Gastroesophageal sphincter (tissue), 4 donors: ENCODE data around the gene DCC. TPM values are rescaled to one million over a fixed set of nuclear protein-coding genes. Genes with fewer than 3 reads are reported as not detected.

Experiments
- ATAC-seq: fragments of 150-250 bp; one replicate; pipeline ENCODE4 v1.9.1; 2016; ENCODE audit warnings: mild to moderate bottlenecking, moderate library complexity
- H3K27ac ChIP-seq, 4 donors: fragments of 200-600 bp; sonication (generic) in 3 of 4; 1 replicate in 3 of 4; 2 replicates in 1 of 4; pipeline ENCODE4 v1.5.1; 2016 to 2019
- H3K27me3 ChIP-seq: fragments of 200-600 bp; sonication (generic); one replicate; pipeline ENCODE4 v1.5.1; 2019
- H3K36me3 ChIP-seq, 2 donors: fragments of 200-600 bp; sonication (generic); one replicate each; pipeline ENCODE4 v1.5.1; 2019; ENCODE audit warnings: control low read depth in 1 of 2
- H3K4me1 ChIP-seq, 3 donors: fragments of 200-600 bp; sonication (generic); 1 replicate in 2 of 3; 2 replicates in 1 of 3; pipeline ENCODE4 v1.5.1; 2016 to 2019; ENCODE audit warnings: control low read depth in 2 of 3
- H3K4me3 ChIP-seq, 2 donors: fragments of 200-600 bp; sonication (generic); one replicate each; pipeline ENCODE4 v1.5.1; 2019; ENCODE audit warnings: mild to moderate bottlenecking in 1 of 2, moderate library complexity in 1 of 2
- H3K9me3 ChIP-seq, 3 donors: fragments of 200-600 bp; sonication (generic); one replicate each; pipeline ENCODE4 v1.5.1; 2017 to 2019; ENCODE audit warnings: control low read depth in 2 of 3
- CTCF ChIP-seq, 4 experiments: fragments of 200-600 bp in 2 of 4; fragments of 450-650 bp in 2 of 4; sonication (generic) in 1 of 4; IDR thresholded peaks; one replicate each; pipeline ENCODE4 v1.5.1; 2017 to 2019; ENCODE audit warnings: antibody characterized with exemption in 4 of 4, mild to moderate bottlenecking in 2 of 4, moderate library complexity in 2 of 4
- EP300 ChIP-seq: sonication (generic); formaldehyde crosslinking; IDR thresholded peaks from one replicate; pipeline ENCODE4 v1.6.1; 2017; ENCODE audit warnings: antibody characterized with exemption, mild to moderate bottlenecking
- POLR2A ChIP-seq, 2 donors: fragments of 450-650 bp; IDR thresholded peaks; one replicate each; pipeline ENCODE4 v1.6.1; 2017; ENCODE audit warnings: antibody characterized with exemption in 2 of 2, mild to moderate bottlenecking in 2 of 2, moderate library complexity in 1 of 2
- POLR2AphosphoS5 ChIP-seq: sonication (generic); formaldehyde crosslinking; IDR thresholded peaks from one replicate; pipeline ENCODE4 v1.6.1; 2017; ENCODE audit warnings: antibody characterized with exemption
- WGBS, 2 donors: methylation state at CpG; one replicate each; pipeline ENCODE4 v1.1.5; 2018; ENCODE audit warnings: low coverage in 1 of 2; 5-methylcytosine and 5-hydroxymethylcytosine counted together
- total RNA-seq, 4 donors: library from RNA; depleted of rRNA; stranded (reverse); fragments of >200 nt; gene quantifications; one replicate each; pipeline ENCODE4 v1.1.0, GENCODE V29; 2016

Gene DCC
- total RNA-seq, 4 donors from 2014 or later: 0.13 to 0.54 (median 0.47) TPM; not detected in 1

GRCh38 chr18:53360501-53361443, 1020.8 kb downstream of the DCC start:
- TF ChIP-seq POLR2A (IDR thresholded peaks at IDR 0.05) (no peak), POLR2AphosphoS5 (no peak), EP300 (no peak)
- no peak overlapping the region for H3K4me3 ChIP-seq
- no peaks in the 10 kb centered on the region for H3K4me1 ChIP-seq
- H3K36me3 ChIP-seq: no peaks in the 10 kb centered on the region
- H3K27me3 ChIP-seq: no peaks in the 10 kb centered on the region
- 74 to 76% methylated on average over 8 of the region's 8 CpGs for WGBS, 2 donors
- H3K27ac ChIP-seq: no peak overlapping the region
- no peaks in the 10 kb centered on the region for H3K9me3 ChIP-seq
- no peak for ATAC-seq

- Histone ChIP-seq H3K9me3 (no peaks in the 10 kb centered on the region), H3K27ac (no peak overlapping the region), H3K36me3 (no peaks in the 10 kb centered on the region), H3K27me3 (no peaks in the 10 kb centered on the region), H3K4me1 (no peaks in the 10 kb centered on the region), H3K4me3 (no peak overlapping the region)
- 60% methylated on average over 2 of the region's 2 CpGs; no CpG with 5 or more reads in 1 of the 2 donors for WGBS, 2 donors
- TF ChIP-seq EP300: no peak
- TF ChIP-seq POLR2AphosphoS5: no peak
- TF ChIP-seq CTCF (IDR thresholded peaks at IDR 0.05): no peak
- no peak for TF ChIP-seq POLR2A (IDR thresholded peaks at IDR 0.05)
- no peak for ATAC-seq
Observed at GRCh38 chr18:53375621-53376020, 1035.6 kb downstream of the DCC start.

- no peak overlapping the region for H3K27ac ChIP-seq
- H3K36me3 ChIP-seq: no peaks in the 10 kb centered on the region
- WGBS, 2 donors: 86% methylated on average over 1 of the region's 1 CpG; no CpG with 5 or more reads in 1 of the 2 donors
- no peaks in the 10 kb centered on the region for H3K27me3 ChIP-seq
- no peak for TF ChIP-seq POLR2AphosphoS5
- peak in 1 of 4 experiments; percentile 35 for TF ChIP-seq CTCF (IDR thresholded peaks at IDR 0.05)
- no peaks in the 10 kb centered on the region for H3K4me1 ChIP-seq
- H3K4me3 ChIP-seq: no peak overlapping the region
- H3K9me3 ChIP-seq: no peaks in the 10 kb centered on the region
- no peak for ATAC-seq
Observed at GRCh38 chr18:53380063-53380639, 1040.2 kb downstream of the DCC start.

GRCh38 chr18:53382870-53383269, 1042.9 kb downstream of the DCC start:
- Histone ChIP-seq H3K27me3 (no peaks in the 10 kb centered on the region), H3K4me3 (no peak overlapping the region), H3K4me1 (no peaks in the 10 kb centered on the region), H3K9me3 (no peaks in the 10 kb centered on the region), H3K27ac (no peak overlapping the region), H3K36me3 (no peaks in the 10 kb centered on the region)
- ATAC-seq: no peak
- WGBS, 2 donors: 43 to 48% methylated on average over 1 of the region's 1 CpG
- TF ChIP-seq EP300: no peak
- TF ChIP-seq CTCF (IDR thresholded peaks at IDR 0.05): no peak
- no peak for TF ChIP-seq POLR2AphosphoS5
- TF ChIP-seq POLR2A (IDR thresholded peaks at IDR 0.05): no peak

GRCh38 chr18:53385889-53386288, 1045.9 kb downstream of the DCC start:
- 53 to 60% methylated on average over 3 of the region's 3 CpGs for WGBS, 2 donors
- ATAC-seq: no peak
- Histone ChIP-seq H3K4me3 (no peak overlapping the region), H3K27me3 (no peaks in the 10 kb centered on the region), H3K27ac (no peak overlapping the region), H3K9me3 (no peaks in the 10 kb centered on the region), H3K36me3 (no peaks in the 10 kb centered on the region), H3K4me1 (no peaks in the 10 kb centered on the region)
- no peak for TF ChIP-seq POLR2A (IDR thresholded peaks at IDR 0.05)
- no peak for TF ChIP-seq CTCF (IDR thresholded peaks at IDR 0.05)
- TF ChIP-seq POLR2AphosphoS5: no peak
- no peak for TF ChIP-seq EP300
